HS-5 (cell line): ENCODE data around the gene INO80.

Experiments
- DNase-seq: peaks from one replicate; pipeline ENCODE4 v3.0.0-alpha.2; 2012; ENCODE audit warnings: low read depth

INO80 gene

DNA sequence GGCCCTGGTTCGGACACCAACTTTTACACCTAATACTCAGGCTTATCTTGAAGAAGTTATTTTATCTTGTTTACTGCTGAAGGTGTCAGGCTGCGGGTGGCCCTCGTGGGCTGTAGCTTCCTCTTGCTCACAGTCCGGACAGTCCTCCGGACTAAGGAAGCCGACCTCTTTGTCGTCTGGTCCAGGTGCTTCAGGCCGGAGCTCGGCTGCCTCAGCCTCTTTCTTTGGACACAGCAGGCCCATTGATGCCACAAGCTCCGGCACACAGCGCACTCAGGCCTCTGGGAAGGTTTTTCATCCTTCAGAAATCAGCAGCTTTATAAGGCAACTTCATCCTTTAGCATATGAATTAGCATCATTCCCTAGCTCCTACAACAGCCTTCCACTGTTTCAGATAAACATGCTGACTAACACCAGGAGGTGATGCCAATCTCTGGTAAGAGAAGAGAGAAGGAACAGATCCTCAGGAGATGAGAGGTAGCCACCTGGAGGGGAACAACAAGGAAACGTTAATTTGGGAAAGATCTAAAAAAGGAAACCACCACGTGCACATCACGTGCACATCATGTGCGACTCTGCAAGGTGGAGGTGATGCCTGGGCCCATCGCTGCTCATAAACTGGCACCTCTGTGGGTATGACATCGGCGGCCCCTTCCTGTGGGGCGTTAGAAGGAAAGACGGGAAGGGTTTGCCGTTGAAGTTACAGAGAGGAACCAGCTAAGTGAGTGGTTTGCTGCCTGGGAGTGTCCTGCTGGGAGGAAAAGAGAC is 167.2 kb downstream of the INO80 start:
- DNase-seq: no peak

GRCh38 chr15:40944510-40945296 is 171.4 kb downstream of the INO80 start:
- DNase-seq: no peak

DNA sequence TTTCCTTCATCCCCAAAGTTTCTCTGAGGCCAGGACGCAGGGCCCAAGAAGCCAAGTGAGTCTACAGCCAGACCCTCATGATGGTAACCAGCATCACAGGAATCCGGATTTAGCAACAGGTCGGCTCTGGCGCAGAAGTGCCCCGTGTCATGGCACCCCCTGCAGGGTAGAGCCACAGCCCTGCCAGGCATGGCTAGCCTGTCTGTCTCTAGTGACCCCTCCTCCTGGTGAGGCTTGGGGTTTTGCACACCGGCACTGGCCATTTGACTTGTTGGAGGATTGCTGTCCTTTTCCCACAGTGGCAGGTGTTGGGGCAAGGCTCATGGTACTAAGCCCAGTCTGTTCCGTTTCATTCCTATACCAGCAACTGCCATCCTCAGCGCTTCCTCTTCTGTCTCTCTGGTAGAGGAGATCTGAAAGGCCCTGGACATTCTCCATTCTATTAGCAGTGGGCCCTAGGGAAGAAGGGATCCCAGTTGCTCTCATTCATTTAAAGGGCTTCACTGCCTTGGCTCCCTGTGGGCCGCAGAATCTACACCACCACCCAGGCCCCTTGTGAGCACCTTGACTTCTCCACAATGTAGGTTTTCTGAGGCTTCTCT is 172.2 kb downstream of the INO80 start:
- no peak for DNase-seq

GRCh38 chr15:40942878-40943277 is 173.2 kb downstream of the INO80 start:
- DNase-seq: no peak

GRCh38 chr15:40942337-40942854 is 173.7 kb downstream of the INO80 start:
- DNase-seq: no peak

GRCh38 chr15:40941528-40942336 is 174.3 kb downstream of the INO80 start:
- DNase-seq: no peak

- DNase-seq: no peak
Measured at GRCh38 chr15:40941068-40941527, 175.0 kb downstream of the INO80 start.

DNA sequence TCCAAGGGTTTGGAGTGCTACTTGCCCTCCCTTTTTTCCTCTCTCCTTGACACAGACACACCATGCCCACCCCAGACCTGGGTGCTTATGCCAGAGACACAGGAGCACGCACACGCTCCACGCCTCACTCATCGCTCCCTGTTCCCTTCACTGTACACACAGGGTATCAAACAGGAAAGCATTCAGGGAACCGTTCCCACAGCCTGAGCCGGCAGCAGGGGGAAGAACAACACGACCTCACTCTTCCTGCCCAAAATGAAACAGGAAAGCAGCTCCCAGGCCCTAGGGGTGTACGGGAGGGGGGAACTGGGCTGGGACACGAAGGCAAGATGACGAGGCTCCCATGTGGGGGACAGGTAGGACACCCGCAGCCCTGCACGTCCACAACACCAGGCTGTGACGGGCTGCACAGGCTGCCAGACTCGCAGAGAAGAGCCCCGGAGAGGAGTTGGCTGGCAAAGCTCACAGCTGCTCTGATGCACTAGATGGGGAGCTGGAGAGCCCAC is 175.7 kb downstream of the INO80 start:
- DNase-seq: no peak

- no peak for DNase-seq
Measured at GRCh38 chr15:40938536-40938870, 177.6 kb downstream of the INO80 start.

DNA sequence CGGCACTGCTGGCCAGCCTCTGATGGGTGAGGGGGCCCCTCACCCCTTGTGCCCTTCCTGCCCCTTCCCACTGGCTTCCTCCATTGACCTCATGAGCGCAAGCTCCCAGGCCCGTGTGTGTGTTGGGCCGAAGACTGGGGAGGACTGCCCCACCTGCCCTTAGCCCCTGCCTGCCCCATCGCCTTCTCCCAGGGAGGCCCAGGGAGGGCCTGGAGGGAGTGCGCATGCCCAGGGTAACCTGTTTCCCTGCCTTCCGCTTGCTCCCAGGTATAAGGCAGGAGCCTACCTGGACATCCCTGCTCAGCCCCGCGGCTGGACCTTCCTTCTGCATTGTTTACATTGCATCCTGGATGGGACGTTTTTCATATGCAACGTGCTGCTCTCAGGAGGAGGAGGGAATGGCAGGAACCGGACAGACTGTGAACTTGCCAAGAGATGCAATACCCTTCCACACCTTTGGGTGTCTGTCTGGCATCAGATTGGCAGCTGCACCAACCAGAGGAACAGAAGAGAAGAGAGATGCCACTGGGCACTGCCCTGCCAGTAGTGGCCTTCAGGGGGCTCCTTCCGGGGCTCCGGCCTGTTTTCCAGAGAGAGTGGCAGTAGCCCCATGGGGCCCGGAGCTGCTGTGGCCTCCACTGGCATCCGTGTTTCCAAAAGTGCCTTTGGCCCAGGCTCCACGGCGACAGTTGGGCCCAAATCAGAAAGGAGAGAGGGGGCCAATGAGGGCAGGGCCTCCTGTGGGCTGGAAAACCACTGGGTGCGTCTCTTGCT is 178.1 kb downstream of the INO80 start:
- no peak for DNase-seq

- no peak for DNase-seq
Measured at GRCh38 chr15:40936709-40937666, 179.1 kb downstream of the INO80 start.

- no peak for DNase-seq
Measured at GRCh38 chr15:40936234-40936708, 179.8 kb downstream of the INO80 start.

DNA sequence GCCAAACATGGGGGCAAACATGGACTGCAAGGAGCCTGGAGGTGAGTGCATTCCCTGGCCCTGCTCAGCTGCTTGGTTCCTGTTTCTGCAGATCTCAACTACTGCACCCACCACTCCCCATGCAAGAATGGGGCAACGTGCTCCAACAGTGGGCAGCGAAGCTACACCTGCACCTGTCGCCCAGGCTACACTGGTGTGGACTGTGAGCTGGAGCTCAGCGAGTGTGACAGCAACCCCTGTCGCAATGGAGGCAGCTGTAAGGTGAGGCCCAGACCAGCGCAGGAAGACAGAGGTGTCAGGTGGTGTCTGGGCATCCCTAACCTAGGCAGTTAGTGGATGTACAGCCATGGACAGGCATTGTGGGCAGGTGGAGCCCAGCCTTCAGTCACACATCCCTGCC is 181.6 kb downstream of the INO80 start:
- no peak for DNase-seq

DNA sequence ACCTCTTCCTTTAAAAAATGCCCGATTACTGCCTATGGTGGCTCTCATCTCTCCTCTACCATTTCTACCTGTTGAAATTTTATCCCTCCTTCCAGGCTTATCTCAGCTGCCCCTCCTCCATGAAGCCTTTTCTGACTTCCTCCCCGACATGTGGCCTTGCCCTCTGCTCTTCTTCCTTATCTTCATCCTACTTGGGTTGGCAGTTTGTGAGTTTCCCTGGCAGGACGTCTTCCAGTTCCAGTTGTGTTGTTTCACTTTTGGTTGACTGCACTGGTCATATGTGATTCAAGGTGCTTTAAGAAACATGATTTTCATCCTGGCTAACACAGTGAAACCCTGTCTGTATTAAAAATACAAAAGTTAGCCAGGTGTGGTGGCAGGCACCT is 182.6 kb downstream of the INO80 start:
- DNase-seq: no peak

GRCh38 chr15:40932649-40933516 is 183.2 kb downstream of the INO80 start:
- no peak for DNase-seq

DNA sequence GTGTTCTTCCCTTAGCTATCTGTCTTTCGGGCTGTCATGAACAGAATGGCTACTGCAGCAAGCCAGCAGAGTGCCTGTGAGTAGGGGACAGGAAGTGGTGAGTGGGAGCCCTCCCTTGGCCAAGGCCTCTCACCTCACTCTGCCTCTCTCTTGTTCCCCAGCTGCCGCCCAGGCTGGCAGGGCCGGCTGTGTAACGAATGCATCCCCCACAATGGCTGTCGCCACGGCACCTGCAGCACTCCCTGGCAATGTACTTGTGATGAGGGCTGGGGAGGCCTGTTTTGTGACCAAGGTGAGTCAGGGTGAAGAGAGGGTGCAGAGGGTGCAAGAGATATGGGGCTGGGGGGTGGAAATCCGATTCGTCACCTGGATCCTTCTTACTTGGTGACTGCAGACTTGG is 183.9 kb downstream of the INO80 start:
- no peak for DNase-seq

- DNase-seq: no peak
Measured at GRCh38 chr15:40931300-40932142, 184.6 kb downstream of the INO80 start.
